ENCODE results near the gene TERB2. TPM values are rescaled to one million over a fixed set of nuclear protein-coding genes. Genes with fewer than 3 reads are reported as not detected.
"Not testable (repeated sequence)": the region's sequence is repeated elsewhere in the genome, so short reads cannot be mapped to it uniquely, and the experiment has no call there.

Gene TERB2
- polyA plus RNA-seq, 4 donors = not detected

GRCh38 chr15:45025627-45026026 lies 69.1 kb downstream of the TERB2 start:
- peak; percentile 22 to 59 for DNase-seq
- FAIRE-seq; H3K36me3 ChIP-seq (ENCODE audit: control insufficient read depth in 3 of 3, insufficient read depth in 2 of 3, low read depth in 1 of 3, low read length in 3 of 3); H3K9me3 ChIP-seq (ENCODE audit: control insufficient read depth in 2 of 2, insufficient read depth in 1 of 2, low read depth in 1 of 2, low read length in 1 of 2); H3K4me1 ChIP-seq (ENCODE audit: control insufficient read depth in 3 of 3, insufficient read depth in 2 of 3, low read depth in 1 of 3, low read length in 2 of 3); H3K4me3 ChIP-seq (ENCODE audit: low read depth in 1 of 3, low read length in 3 of 3); H3K27ac ChIP-seq (ENCODE audit: low read depth in 1 of 3, low read length in 2 of 3); H3K27me3 ChIP-seq (ENCODE audit: control insufficient read depth in 3 of 3, insufficient read depth in 3 of 3, low read length in 3 of 3): not testable (repeated sequence)
- 57 to 89% (median 65%) methylated on average over 3 of the region's 3 CpGs for WGBS, 3 donors

GRCh38 chr15:45026651-45027190 lies 70.2 kb downstream of the TERB2 start:
- Histone ChIP-seq H3K9me3 (ENCODE audit: control insufficient read depth in 2 of 2, insufficient read depth in 1 of 2, low read depth in 1 of 2, low read length in 1 of 2) (peaks cover 0 to 7% of the 10 kb centered on the region in 2 donors), H3K27me3 (ENCODE audit: control insufficient read depth in 3 of 3, insufficient read depth in 3 of 3, low read length in 3 of 3) (peaks cover 0 to under 1% (median 0%) of the 10 kb centered on the region in 3 donors), H3K36me3 (ENCODE audit: control insufficient read depth in 3 of 3, insufficient read depth in 2 of 3, low read depth in 1 of 3, low read length in 3 of 3) (peaks cover 0 to 6% (median 1%) of the 10 kb centered on the region in 3 donors), H3K4me1 (ENCODE audit: control insufficient read depth in 3 of 3, insufficient read depth in 2 of 3, low read depth in 1 of 3, low read length in 2 of 3) (peaks cover 0 to 8% (median 1%) of the 10 kb centered on the region in 3 donors), H3K4me3 (ENCODE audit: low read depth in 1 of 3, low read length in 3 of 3) (no peak overlapping the region), H3K27ac (ENCODE audit: low read depth in 1 of 3, low read length in 2 of 3) (no peak overlapping the region)
- FAIRE-seq = no peak
- WGBS, 3 donors = 40 to 66% (median 60%) methylated on average over 5 of the region's 5 CpGs
- DNase-seq = peak in 1 of 2 donors; percentile 53

GRCh38 chr15:45027220-45027619 lies 70.7 kb downstream of the TERB2 start:
- peaks cover 0 to 8% (median 0%) of the 10 kb centered on the region in 3 donors for H3K4me1 ChIP-seq (ENCODE audit: control insufficient read depth in 3 of 3, insufficient read depth in 2 of 3, low read depth in 1 of 3, low read length in 2 of 3)
- H3K9me3 ChIP-seq (ENCODE audit: control insufficient read depth in 2 of 2, insufficient read depth in 1 of 2, low read depth in 1 of 2, low read length in 1 of 2) = peaks cover 0 to 7% of the 10 kb centered on the region in 2 donors
- DNase-seq = no peak
- no peak overlapping the region for H3K27ac ChIP-seq (ENCODE audit: low read depth in 1 of 3, low read length in 2 of 3)
- H3K27me3 ChIP-seq (ENCODE audit: control insufficient read depth in 3 of 3, insufficient read depth in 3 of 3, low read length in 3 of 3) = no peaks in the 10 kb centered on the region
- FAIRE-seq = no peak
- 87 to 93% (median 92%) methylated on average over 4 of the region's 4 CpGs for WGBS, 3 donors
- H3K4me3 ChIP-seq (ENCODE audit: low read depth in 1 of 3, low read length in 3 of 3) = no peak overlapping the region
- peaks cover 0 to 6% (median 1%) of the 10 kb centered on the region in 3 donors for H3K36me3 ChIP-seq (ENCODE audit: control insufficient read depth in 3 of 3, insufficient read depth in 2 of 3, low read depth in 1 of 3, low read length in 3 of 3)

Other genes starting within 250 kb of the TERB2 start
- gene PATL2, start 245.4 kb upstream of the TERB2 start, polyA plus RNA-seq = 1 to 10 TPM; 1.5 to 6.8 (median 2.9) TPM
- 1,000 to 10,000 TPM; 1,875 to 5,068 (median 4,132) TPM for gene B2M, start 245.2 kb upstream of the TERB2 start, polyA plus RNA-seq
- gene TRIM69, start 220.2 kb upstream of the TERB2 start, polyA plus RNA-seq = 10 to 100 TPM in 2 of 4 donors, 1 to 10 TPM in 2; 8.1 to 18.5 (median 10.9) TPM
- 10 to 100 TPM; 13.4 to 78.2 (median 26.6) TPM for gene SORD, start 66.5 kb downstream of the TERB2 start, polyA plus RNA-seq
- gene DUOX2, start 157.5 kb downstream of the TERB2 start, polyA plus RNA-seq = 1 to 10 TPM in 1 of 4 donors, under 1 TPM in 1, not detected in 2; 0.38 to 8.7 TPM
- gene DUOXA2, start 157.6 kb downstream of the TERB2 start, polyA plus RNA-seq = 1 to 10 TPM in 1 of 4 donors, under 1 TPM in 1, not detected in 2; 0.12 to 7.5 TPM
- under 1 TPM; 0.18 to 0.89 (median 0.37) TPM for gene DUOXA1, start 173.2 kb downstream of the TERB2 start, polyA plus RNA-seq
- gene DUOX1, start 173.3 kb downstream of the TERB2 start, polyA plus RNA-seq = 1 to 10 TPM in 1 of 4 donors, under 1 TPM in 2, not detected in 1; 0.33 to 2.5 (median 0.67) TPM
- 10 to 100 TPM in 3 of 4 donors, 1 to 10 TPM in 1; 9.5 to 25.0 (median 11.6) TPM for gene SHF, start 231.3 kb downstream of the TERB2 start, polyA plus RNA-seq